NB4 (cell line): ENCODE results near the gene FLACC1.
"Not testable (repeated sequence)": the region's sequence is repeated elsewhere in the genome, so short reads cannot be mapped to it uniquely, and the experiment has no call there.

ENCODE experiments used
- DNase-seq: peaks from one replicate; pipeline ENCODE4 v3.0.0; 2010; ENCODE audit warnings: low read depth
- H3K4me3 ChIP-seq: one replicate; pipeline ENCODE4 v1.5.1; 2011; ENCODE audit warnings: mild to moderate bottlenecking, low read depth, low read length, moderate library complexity
- MYC ChIP-seq: IDR thresholded peaks from 2 replicates; pipeline ENCODE4 v1.6.1; 2011; ENCODE audit warnings: low read depth, low read length
- POLR2A ChIP-seq: IDR thresholded peaks from 2 replicates; pipeline ENCODE4 v1.6.1; 2011; ENCODE audit warnings: mild to moderate bottlenecking; ENCODE audit not compliant: insufficient read length; ENCODE audit errors: extremely low read depth
- TF ChIP-seq, protein P1 (sequence below): IDR thresholded peaks from 2 replicates; pipeline ENCODE4 v1.6.1; 2011; ENCODE audit warnings: low read depth, low read length
- TF ChIP-seq, protein P2 (sequence below): IDR thresholded peaks from one replicate; pipeline ENCODE4 v1.5.1; 2012; ENCODE audit warnings: low read depth, low read length

Gene FLACC1

DNA sequence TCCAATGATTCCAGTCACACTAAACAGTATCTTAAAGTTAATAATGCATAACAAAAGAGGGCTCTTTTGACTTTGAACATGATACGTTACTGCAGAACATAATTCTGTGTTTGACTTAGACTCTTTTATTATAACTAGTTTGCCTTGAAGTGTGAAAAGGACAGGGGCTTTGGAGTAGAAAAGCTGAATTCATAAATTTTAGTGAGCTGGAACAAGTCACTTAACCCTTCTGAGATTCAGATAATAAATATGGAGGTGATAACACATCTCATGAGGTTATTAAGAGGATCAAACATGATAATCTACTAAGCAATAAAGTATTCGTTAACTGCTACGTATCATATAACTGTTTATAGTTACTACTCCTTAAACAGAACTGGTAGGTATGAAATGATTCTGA is 44.7 kb upstream of the FLACC1 start:
- no peak for DNase-seq
- TF ChIP-seq, protein P1, sequence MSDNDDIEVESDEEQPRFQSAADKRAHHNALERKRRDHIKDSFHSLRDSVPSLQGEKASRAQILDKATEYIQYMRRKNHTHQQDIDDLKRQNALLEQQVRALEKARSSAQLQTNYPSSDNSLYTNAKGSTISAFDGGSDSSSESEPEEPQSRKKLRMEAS: no peak
- TF ChIP-seq MYC: no peak
- no peak for TF ChIP-seq POLR2A
- TF ChIP-seq, protein P2, sequence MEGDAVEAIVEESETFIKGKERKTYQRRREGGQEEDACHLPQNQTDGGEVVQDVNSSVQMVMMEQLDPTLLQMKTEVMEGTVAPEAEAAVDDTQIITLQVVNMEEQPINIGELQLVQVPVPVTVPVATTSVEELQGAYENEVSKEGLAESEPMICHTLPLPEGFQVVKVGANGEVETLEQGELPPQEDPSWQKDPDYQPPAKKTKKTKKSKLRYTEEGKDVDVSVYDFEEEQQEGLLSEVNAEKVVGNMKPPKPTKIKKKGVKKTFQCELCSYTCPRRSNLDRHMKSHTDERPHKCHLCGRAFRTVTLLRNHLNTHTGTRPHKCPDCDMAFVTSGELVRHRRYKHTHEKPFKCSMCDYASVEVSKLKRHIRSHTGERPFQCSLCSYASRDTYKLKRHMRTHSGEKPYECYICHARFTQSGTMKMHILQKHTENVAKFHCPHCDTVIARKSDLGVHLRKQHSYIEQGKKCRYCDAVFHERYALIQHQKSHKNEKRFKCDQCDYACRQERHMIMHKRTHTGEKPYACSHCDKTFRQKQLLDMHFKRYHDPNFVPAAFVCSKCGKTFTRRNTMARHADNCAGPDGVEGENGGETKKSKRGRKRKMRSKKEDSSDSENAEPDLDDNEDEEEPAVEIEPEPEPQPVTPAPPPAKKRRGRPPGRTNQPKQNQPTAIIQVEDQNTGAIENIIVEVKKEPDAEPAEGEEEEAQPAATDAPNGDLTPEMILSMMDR: no peak
- H3K4me3 ChIP-seq: no peak overlapping the region

DNA sequence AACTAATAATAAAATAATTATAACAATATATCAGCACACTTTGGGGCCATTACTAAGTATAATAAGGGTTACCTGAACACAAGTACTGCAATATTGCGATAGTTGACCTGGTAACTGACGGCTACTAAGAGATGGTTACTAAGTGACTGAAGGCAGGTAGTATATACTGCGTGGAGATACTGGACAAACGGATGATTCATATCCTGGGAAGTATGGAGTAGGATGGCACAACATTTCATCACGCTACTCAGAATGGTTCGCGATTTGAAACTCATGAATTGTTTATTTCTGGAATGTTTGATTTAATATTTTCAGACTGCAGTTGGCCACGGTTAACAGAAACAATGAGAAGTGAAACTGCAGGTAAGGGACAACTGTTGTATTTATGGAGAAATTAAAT is 39.5 kb upstream of the FLACC1 start:
- TF ChIP-seq MYC: no peak
- TF ChIP-seq, protein P1: no peak
- TF ChIP-seq POLR2A: no peak
- TF ChIP-seq, protein P2: no peak
- no peak overlapping the region for H3K4me3 ChIP-seq
- no peak for DNase-seq

DNA sequence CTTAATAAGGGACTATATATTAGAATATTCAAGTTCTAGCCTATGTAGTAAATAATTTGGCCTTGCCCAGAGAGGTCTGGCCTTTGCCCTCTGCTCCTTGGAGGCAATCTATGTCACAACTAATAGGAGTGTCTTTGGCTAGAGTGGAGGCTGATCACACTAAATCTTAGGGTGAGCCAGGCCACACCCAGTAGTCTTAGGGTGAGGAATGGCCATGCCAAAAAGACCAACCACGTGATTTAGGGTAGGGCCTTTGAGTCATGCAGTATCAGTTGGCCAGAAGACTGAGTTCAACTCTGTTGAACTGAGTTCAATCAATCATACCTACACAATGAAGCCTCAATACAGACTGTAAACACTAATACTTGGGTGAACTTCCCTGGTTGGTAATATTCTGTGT is 26.0 kb upstream of the FLACC1 start:
- TF ChIP-seq, protein P1: no peak
- no peak for TF ChIP-seq MYC
- TF ChIP-seq, protein P2: no peak
- no peak for TF ChIP-seq POLR2A
- no peak overlapping the region for H3K4me3 ChIP-seq
- no peak for DNase-seq

DNA sequence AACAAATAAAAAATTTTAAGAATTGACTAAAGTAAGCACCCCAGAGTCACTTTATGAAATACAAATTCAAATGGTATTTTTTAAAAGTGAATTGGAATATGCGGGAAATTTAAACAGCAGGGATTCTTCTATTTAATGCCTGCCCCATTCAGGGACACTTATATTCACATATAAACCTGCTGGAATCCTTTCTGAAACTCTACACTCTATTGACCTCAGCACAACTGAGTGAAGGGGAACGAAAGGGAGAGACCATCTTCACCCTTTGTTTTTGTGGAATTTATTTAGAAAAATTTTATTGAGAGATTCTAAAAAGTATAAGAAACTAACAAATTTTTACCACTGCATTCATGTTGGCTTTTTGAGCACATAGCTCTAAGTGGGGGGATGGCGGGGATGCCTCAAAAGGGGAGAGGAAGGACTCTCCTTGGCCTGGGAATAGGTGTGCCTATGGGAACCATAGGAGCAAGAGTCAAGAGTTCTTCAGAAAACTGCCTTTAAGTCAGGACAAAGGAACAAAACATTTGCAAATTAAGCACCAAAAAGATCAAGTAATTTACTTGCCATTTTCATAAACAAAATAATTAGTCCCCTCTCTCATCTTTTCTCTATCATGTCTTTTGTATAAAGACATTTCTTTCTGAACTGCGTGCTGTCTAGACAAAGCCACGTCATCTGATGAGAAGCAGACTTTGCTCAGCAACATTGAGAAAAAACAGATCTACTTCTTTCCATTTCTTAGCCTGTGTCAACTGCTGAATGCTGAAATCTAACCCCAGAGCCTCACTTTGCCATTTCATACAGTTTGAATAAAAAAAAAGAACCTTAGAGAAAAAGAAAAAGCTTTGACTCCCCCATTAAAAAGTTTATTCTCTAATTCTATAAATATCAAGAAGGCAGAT is 21.6 kb upstream of the FLACC1 start:
- DNase-seq: no peak
- no peak overlapping the region for H3K4me3 ChIP-seq
- no peak for TF ChIP-seq POLR2A
- TF ChIP-seq MYC: no peak
- TF ChIP-seq, protein P1: no peak
- TF ChIP-seq, protein P2: no peak

DNA sequence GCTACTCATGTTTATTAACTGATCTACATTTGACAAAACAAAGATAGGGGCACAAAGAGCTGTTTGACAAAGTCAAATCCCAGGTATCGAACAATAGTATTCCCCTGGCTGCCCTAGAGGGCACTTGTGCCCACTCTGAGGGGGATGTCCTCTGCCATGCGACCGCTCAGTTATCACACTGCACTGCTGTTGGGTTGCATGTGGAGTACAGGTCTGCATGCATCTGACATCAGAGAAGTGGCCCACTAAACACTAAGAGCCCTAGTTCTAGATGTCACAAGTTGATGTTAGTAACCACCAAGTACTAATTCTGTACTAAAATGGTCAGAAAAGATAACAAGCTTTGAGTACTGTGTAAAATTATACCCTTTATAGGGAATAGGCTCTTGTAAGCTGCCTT is 20.1 kb upstream of the FLACC1 start:
- no peak for DNase-seq
- H3K4me3 ChIP-seq: no peak overlapping the region
- TF ChIP-seq, protein P2: no peak

DNA sequence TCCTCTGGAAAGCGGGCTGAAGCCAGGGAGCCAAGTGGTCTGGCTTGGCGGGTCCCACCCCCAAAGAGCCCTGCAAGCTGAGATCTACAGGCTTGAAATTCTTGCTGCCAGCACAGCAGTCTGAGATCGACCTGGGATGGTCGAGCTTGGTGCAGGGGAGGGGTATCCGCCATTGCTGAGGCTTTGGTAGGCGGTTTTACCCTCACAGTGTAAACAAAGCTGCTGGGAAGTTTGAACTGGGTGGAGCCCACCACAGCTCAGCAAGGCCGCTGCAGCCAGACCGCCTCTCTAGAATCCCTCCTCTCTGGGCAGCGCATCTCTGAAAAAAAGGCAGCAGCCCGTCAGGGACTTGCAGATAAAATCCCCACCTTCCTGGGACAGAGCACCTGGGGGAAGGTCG is 12.6 kb upstream of the FLACC1 start:
- H3K4me3 ChIP-seq: no peak overlapping the region
- TF ChIP-seq, protein P2: no peak
- no peak for TF ChIP-seq POLR2A
- TF ChIP-seq, protein P1: no peak
- no peak for TF ChIP-seq MYC
- no peak for DNase-seq

DNA sequence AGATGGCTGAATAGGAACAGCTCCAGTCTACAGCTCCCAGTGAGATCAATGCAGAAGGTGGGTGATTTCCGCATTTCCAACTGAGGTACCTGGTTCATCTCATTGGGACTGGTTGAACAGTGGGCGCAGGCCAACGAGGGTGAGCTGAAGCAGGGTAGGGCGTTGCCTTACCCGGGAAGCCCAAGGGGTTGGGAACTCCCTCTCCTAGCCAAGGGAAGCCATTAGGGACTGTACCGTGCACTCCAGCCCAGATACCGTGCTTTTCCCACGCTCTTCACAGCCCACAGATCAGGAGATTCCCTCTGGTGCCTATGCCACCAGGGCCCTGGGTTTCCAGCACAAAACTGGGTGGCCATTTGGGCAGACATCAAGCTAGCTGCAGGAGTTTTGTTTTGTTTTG is 12.2 kb upstream of the FLACC1 start:
- H3K4me3 ChIP-seq, DNase-seq: not testable (repeated sequence)
